ENCODE data around the gene DEPDC4. TPM values are rescaled to one million over a fixed set of nuclear protein-coding genes. Genes with fewer than 3 reads are reported as not detected.
"Not testable (repeated sequence)": the region's sequence is repeated elsewhere in the genome, so short reads cannot be mapped to it uniquely, and the experiment has no call there.

The DEPDC4 gene
- total and polyA plus RNA-seq, 10 of the 15 experiments (the other 5 are each of a cell fraction or from before 2014, with no cell fraction given), result 1.5 to 4.7 (median 2.2) TPM

GRCh38 chr12:100295764-100296555 lies 29.1 kb upstream of the DEPDC4 start:
- in situ Hi-C loops (cut with MboI) (no loop called here), intact Hi-C loops (cut with micrococcal nuclease; ENCODE audit: unreplicated experiment) (no loop called here)
- no peak overlapping the region for H3K27ac ChIP-seq (ENCODE audit: control insufficient read depth, insufficient read depth)
- no peak overlapping the region for H3K4me2 ChIP-seq (ENCODE audit: control insufficient read depth, insufficient read depth)
- no peak for FAIRE-seq
- no peaks in the 10 kb centered on the region for H3K79me2 ChIP-seq (ENCODE audit: control insufficient read depth, insufficient read depth, low read length)
- CTCF ChIA-PET, result interaction anchor here (1.2 kb wide), 1 partner anchor 16 kb away, joined by 4 read pairs; no protein-coding TSS in a partner anchor
- no peaks in the 10 kb centered on the region for H3K4me1 ChIP-seq (ENCODE audit: control insufficient read depth, insufficient read depth, low read length)
- H3K4me3 ChIP-seq, result no peak overlapping the region
- BruUV-seq (replicated peaks), result no TSS peak
- H3K9me3 ChIP-seq (replicated peaks; ENCODE audit: control insufficient read depth, insufficient read depth, low read length), result no peaks in the 10 kb centered on the region
- no peak overlapping the region for H3K9ac ChIP-seq (ENCODE audit: control insufficient read depth, insufficient read depth, low read length)
- DNase-seq (ENCODE audit: low read depth, low spot score), result no peak
- H4K20me1 ChIP-seq (ENCODE audit: control insufficient read depth, insufficient read depth), result no peaks in the 10 kb centered on the region
- RAD21 ChIA-PET (ENCODE audit: unreplicated experiment), result no interaction called here
- TF ChIP-seq MTA2 (IDR thresholded peaks at IDR 0.05; ENCODE audit: low read depth), result no peak
- TF ChIP-seq, protein P1, sequence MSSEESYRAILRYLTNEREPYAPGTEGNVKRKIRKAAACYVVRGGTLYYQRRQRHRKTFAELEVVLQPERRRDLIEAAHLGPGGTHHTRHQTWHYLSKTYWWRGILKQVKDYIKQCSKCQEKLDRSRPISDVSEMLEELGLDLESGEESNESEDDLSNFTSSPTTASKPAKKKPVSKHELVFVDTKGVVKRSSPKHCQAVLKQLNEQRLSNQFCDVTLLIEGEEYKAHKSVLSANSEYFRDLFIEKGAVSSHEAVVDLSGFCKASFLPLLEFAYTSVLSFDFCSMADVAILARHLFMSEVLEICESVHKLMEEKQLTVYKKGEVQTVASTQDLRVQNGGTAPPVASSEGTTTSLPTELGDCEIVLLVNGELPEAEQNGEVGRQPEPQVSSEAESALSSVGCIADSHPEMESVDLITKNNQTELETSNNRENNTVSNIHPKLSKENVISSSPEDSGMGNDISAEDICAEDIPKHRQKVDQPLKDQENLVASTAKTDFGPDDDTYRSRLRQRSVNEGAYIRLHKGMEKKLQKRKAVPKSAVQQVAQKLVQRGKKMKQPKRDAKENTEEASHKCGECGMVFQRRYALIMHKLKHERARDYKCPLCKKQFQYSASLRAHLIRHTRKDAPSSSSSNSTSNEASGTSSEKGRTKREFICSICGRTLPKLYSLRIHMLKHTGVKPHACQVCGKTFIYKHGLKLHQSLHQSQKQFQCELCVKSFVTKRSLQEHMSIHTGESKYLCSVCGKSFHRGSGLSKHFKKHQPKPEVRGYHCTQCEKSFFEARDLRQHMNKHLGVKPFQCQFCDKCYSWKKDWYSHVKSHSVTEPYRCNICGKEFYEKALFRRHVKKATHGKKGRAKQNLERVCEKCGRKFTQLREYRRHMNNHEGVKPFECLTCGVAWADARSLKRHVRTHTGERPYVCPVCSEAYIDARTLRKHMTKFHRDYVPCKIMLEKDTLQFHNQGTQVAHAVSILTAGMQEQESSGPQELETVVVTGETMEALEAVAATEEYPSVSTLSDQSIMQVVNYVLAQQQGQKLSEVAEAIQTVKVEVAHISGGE (CRISPR knock-in tag; IDR thresholded peaks at IDR 0.05), result no peak
- TF ChIP-seq STAT3 (IDR thresholded peaks at IDR 0.05; ENCODE audit: low read depth, low read length), result no peak
- TF ChIP-seq ZNF592 (IDR thresholded peaks at IDR 0.05), result no peak
- TF ChIP-seq SP1 (IDR thresholded peaks at IDR 0.05; ENCODE audit: low read depth, low read length), result no peak
- TF ChIP-seq KLF5 (IDR thresholded peaks at IDR 0.05; ENCODE audit: partially characterized antibody), result no peak
- TF ChIP-seq MEF2A (IDR thresholded peaks at IDR 0.05; ENCODE audit: insufficient read depth, low read depth, low read length), result no peak
- TF ChIP-seq RUNX3 (IDR thresholded peaks at IDR 0.05; ENCODE audit: low read length), result no peak
- POLR2A ChIA-PET, result no interaction called here
- 79% methylated on average over 3 of the region's 4 CpGs for WGBS (ENCODE audit: insufficient coverage, insufficient replicate concordance, low lambda C conversion rate, missing lambda C conversion rate)
- SMC1A ChIA-PET (ENCODE audit: uncharacterized antibody, unreplicated experiment), result interaction anchor here (0.8 kb wide), 1 partner anchor 12 kb away, joined by 3 read pairs; no protein-coding TSS in a partner anchor
- no peak overlapping the region for H2AFZ ChIP-seq (ENCODE audit: control insufficient read depth, low read depth, low read length)
- H3K36me3 ChIP-seq (ENCODE audit: control insufficient read depth in 2 of 2, insufficient read depth in 2 of 2, low read length in 1 of 2), result peaks cover 0 to 3% of the 10 kb centered on the region in 2 experiments; a peak in 2 of 4 replicates
- no peaks in the 10 kb centered on the region for H3K27me3 ChIP-seq (replicated peaks in 1 of 2; ENCODE audit: control insufficient read depth in 2 of 2, insufficient read depth in 2 of 2, low read length in 1 of 2)
- no peak for ATAC-seq

DNA sequence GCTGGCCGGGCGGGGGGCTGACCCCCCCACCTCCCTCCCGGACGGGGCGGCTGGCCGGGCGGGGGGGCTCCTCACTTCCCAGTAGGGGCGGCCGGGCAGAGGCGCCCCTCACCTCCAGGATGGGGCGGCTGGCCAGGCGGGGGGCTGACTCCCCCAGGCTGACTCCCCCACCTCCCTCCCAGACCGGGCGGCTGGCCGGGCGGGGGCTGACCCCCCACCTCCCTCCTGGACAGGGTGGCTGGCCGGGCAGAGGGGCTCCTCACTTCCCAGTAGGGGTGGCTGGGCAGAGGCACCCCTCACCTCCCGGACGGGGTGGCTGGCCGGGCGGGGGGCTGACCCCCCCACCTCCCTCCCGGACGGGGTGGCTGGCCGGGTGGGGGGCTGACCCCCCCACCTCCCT lies 27.5 kb upstream of the DEPDC4 start:
- intact Hi-C loops (cut with micrococcal nuclease; ENCODE audit: unreplicated experiment); RAD21 ChIA-PET (ENCODE audit: unreplicated experiment); POLR2A ChIA-PET; H3K9ac ChIP-seq (ENCODE audit: control insufficient read depth, insufficient read depth, low read length); H3K4me3 ChIP-seq; FAIRE-seq; H3K79me2 ChIP-seq (ENCODE audit: control insufficient read depth, insufficient read depth, low read length); H3K27ac ChIP-seq (ENCODE audit: control insufficient read depth, insufficient read depth); DNase-seq (ENCODE audit: low read depth, low spot score); CTCF ChIA-PET; H4K20me1 ChIP-seq (ENCODE audit: control insufficient read depth, insufficient read depth); ATAC-seq; H3K4me1 ChIP-seq (ENCODE audit: control insufficient read depth, insufficient read depth, low read length); H2AFZ ChIP-seq (ENCODE audit: control insufficient read depth, low read depth, low read length); SMC1A ChIA-PET (ENCODE audit: uncharacterized antibody, unreplicated experiment); H3K4me2 ChIP-seq (ENCODE audit: control insufficient read depth, insufficient read depth); BruUV-seq (replicated peaks); H3K9me3 ChIP-seq (replicated peaks; ENCODE audit: control insufficient read depth, insufficient read depth, low read length); H3K36me3 ChIP-seq (ENCODE audit: control insufficient read depth in 2 of 2, insufficient read depth in 2 of 2, low read length in 1 of 2); H3K27me3 ChIP-seq (replicated peaks in 1 of 2; ENCODE audit: control insufficient read depth in 2 of 2, insufficient read depth in 2 of 2, low read length in 1 of 2); in situ Hi-C loops (cut with MboI): not testable (repeated sequence)
- 100% methylated on average over 1 of the region's 24 CpGs for WGBS (ENCODE audit: insufficient coverage, insufficient replicate concordance, low lambda C conversion rate, missing lambda C conversion rate)
